Trophoblast cell (in vitro differentiated cells and primary cell): ENCODE results near the gene CD44.

Experiments
- DNase-seq, 2 donors: peaks; one replicate each; pipeline ENCODE4 v3.0.0-alpha.2; 2016
- H2AFZ ChIP-seq: 2 replicates; pipeline ENCODE4 v1.6.1; 2013; ENCODE audit warnings: low read length, moderate library complexity, mild to moderate bottlenecking; ENCODE audit not compliant: insufficient read depth, poor library complexity
- H2AK5ac ChIP-seq: 2 replicates; pipeline ENCODE4 v1.6.1; 2013; ENCODE audit warnings: mild to moderate bottlenecking, low read length
- H2BK120ac ChIP-seq: 2 replicates; pipeline ENCODE4 v1.6.1; 2013; ENCODE audit warnings: low read length, mild to moderate bottlenecking, moderate library complexity; ENCODE audit not compliant: insufficient read depth, poor library complexity
- H2BK12ac ChIP-seq: 2 replicates; pipeline ENCODE4 v1.6.1; 2013; ENCODE audit warnings: mild to moderate bottlenecking, low read length, moderate library complexity
- H2BK5ac ChIP-seq: 2 replicates; pipeline ENCODE4 v1.6.1; 2013; ENCODE audit warnings: low read length, low read depth, moderate library complexity, mild to moderate bottlenecking; ENCODE audit not compliant: poor library complexity
- H3K14ac ChIP-seq: 2 replicates; pipeline ENCODE4 v1.6.1; 2013; ENCODE audit warnings: mild to moderate bottlenecking, low read length
- H3K18ac ChIP-seq: 2 replicates; pipeline ENCODE4 v1.6.1; 2013; ENCODE audit warnings: mild to moderate bottlenecking, low read length
- H3K23ac ChIP-seq: 2 replicates; pipeline ENCODE4 v1.6.1; 2013; ENCODE audit warnings: low read length
- H3K27ac ChIP-seq: 2 replicates; pipeline ENCODE4 v1.5.1; 2013; ENCODE audit warnings: low read depth, mild to moderate bottlenecking, inconsistent platforms, low read length, moderate library complexity
- H3K27me3 ChIP-seq: 2 replicates; pipeline ENCODE4 v1.6.1; 2013; ENCODE audit warnings: inconsistent platforms, mild to moderate bottlenecking, low read length, moderate library complexity; ENCODE audit not compliant: insufficient read depth
- H3K36me3 ChIP-seq, 2 experiments: 1 replicate in 1 of 2; 2 replicates in 1 of 2; pipeline ENCODE4 v1.6.1; 2013; ENCODE audit warnings: low read length in 2 of 2, mild to moderate bottlenecking in 2 of 2, moderate library complexity in 1 of 2; ENCODE audit not compliant: insufficient read depth in 2 of 2, control insufficient read depth in 1 of 2
- H3K4ac ChIP-seq: 2 replicates; pipeline ENCODE4 v1.6.1; 2013; ENCODE audit warnings: low read depth, mild to moderate bottlenecking, low read length, moderate library complexity
- H3K4me1 ChIP-seq, 2 experiments: 1 replicate in 1 of 2; 2 replicates in 1 of 2; pipeline ENCODE4 v1.6.1; 2013; ENCODE audit warnings: low read length in 2 of 2, mild to moderate bottlenecking in 2 of 2, moderate library complexity in 1 of 2; ENCODE audit not compliant: insufficient read depth in 2 of 2, control insufficient read depth in 1 of 2
- H3K4me2 ChIP-seq: 2 replicates; pipeline ENCODE4 v1.6.1; 2013; ENCODE audit warnings: inconsistent platforms, mild to moderate bottlenecking, low read length, moderate library complexity
- H3K4me3 ChIP-seq: 2 replicates; pipeline ENCODE4 v1.5.1; 2013; ENCODE audit warnings: mild to moderate bottlenecking, low read depth, low read length, inconsistent platforms
- H3K79me1 ChIP-seq: one replicate; pipeline ENCODE4 v1.6.1; 2013; ENCODE audit warnings: low read length
- H3K79me2 ChIP-seq: 2 replicates; pipeline ENCODE4 v1.6.1; 2013; ENCODE audit warnings: low read length, mild to moderate bottlenecking; ENCODE audit not compliant: control insufficient read depth, insufficient read depth, poor library complexity
- H3K9ac ChIP-seq: 2 replicates; pipeline ENCODE4 v1.6.1; 2013; ENCODE audit warnings: mild to moderate bottlenecking, low read length
- H3K9me3 ChIP-seq: 2 replicates; pipeline ENCODE4 v1.6.1; 2013; ENCODE audit warnings: low read depth, mild to moderate bottlenecking, control low read depth, inconsistent platforms, low read length; ENCODE audit not compliant: insufficient read depth
- H4K12ac ChIP-seq: 2 replicates; pipeline ENCODE4 v1.6.1; 2013; ENCODE audit warnings: low read depth, mild to moderate bottlenecking, low read length, moderate library complexity
- H4K8ac ChIP-seq: 2 replicates; pipeline ENCODE4 v1.6.1; 2013; ENCODE audit warnings: low read depth, mild to moderate bottlenecking, low read length, moderate library complexity
- H4K91ac ChIP-seq: one replicate; pipeline ENCODE4 v1.6.1; 2013; ENCODE audit warnings: low read depth, mild to moderate bottlenecking, low read length, moderate library complexity
- WGBS: extraction: QIAGEN DNeasy Blood & Tissue Kit; methylation state at CpG from one replicate; pipeline ENCODE4 v1.1.7; 2013; ENCODE audit warnings: missing lambda C conversion rate; ENCODE audit not compliant: insufficient read length, insufficient coverage; ENCODE audit errors: extremely low coverage; 5-methylcytosine and 5-hydroxymethylcytosine counted together

Gene CD44

DNA sequence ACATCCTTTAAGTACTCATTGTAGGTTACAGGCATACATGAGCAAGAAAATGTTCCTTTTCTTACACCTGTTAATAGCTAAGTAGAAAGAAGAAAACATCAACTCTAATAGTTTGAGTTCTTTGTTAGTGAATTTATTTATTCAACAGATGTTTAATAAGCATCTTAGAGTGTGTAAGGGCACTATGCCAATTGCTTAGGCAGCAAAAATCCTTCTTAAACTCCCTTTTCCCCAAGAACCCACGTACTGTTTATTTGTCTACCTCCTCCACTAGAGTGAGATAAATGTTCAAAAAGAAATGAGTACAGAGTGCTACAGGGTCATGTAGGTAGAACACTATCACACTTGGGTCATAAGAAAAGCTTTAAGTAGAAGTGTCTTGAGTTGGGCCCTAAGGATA is 131.4 kb downstream of the CD44 start:
- H3K14ac ChIP-seq = no peak overlapping the region
- DNase-seq = no peak
- no peak overlapping the region for H2BK120ac ChIP-seq
- H2AK5ac ChIP-seq = no peak overlapping the region
- no peak overlapping the region for H2AFZ ChIP-seq
- WGBS = no CpG with 5 or more reads among the region's 1 CpG
- no peaks in the 10 kb centered on the region for H3K4me1 ChIP-seq
- no peak overlapping the region for H3K18ac ChIP-seq
- no peak overlapping the region for H2BK5ac ChIP-seq
- no peaks in the 10 kb centered on the region for H3K79me1 ChIP-seq
- H3K27me3 ChIP-seq = no peaks in the 10 kb centered on the region
- H3K4me3 ChIP-seq = no peak overlapping the region
- no peak overlapping the region for H4K91ac ChIP-seq
- no peaks in the 10 kb centered on the region for H3K9me3 ChIP-seq
- no peak overlapping the region for H3K9ac ChIP-seq
- H2BK12ac ChIP-seq = no peak overlapping the region
- H4K12ac ChIP-seq = no peak overlapping the region
- H4K8ac ChIP-seq = no peak overlapping the region
- H3K23ac ChIP-seq = no peak overlapping the region
- H3K36me3 ChIP-seq = no peaks in the 10 kb centered on the region
- no peaks in the 10 kb centered on the region for H3K79me2 ChIP-seq
- H3K27ac ChIP-seq = no peak overlapping the region
- no peak overlapping the region for H3K4me2 ChIP-seq
- H3K4ac ChIP-seq = no peak overlapping the region

DNA sequence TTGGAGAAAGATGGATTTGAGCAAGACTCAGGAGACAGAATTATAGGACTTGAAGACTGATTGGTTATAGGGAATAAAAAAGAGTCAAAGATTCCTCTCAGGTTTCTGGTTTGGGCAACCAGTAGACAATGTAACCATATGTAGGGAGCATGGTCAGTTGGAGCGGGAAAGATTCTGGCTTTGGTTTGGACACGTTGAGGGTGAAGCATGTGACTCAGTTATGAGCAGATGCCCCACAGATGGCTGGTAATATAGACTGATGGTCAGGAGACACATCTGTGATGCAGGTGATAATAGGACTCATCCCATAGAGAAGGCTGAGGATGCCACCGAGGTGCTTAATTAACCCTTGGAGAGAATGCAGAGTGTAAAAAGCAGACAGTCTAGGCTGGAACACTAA is 132.1 kb downstream of the CD44 start:
- H3K4me1 ChIP-seq = no peaks in the 10 kb centered on the region
- H3K14ac ChIP-seq = no peak overlapping the region
- H4K12ac ChIP-seq = no peak overlapping the region
- DNase-seq = no peak
- H3K27ac ChIP-seq = no peak overlapping the region
- H2BK12ac ChIP-seq = no peak overlapping the region
- H4K91ac ChIP-seq = no peak overlapping the region
- no peak overlapping the region for H2AK5ac ChIP-seq
- H3K9me3 ChIP-seq = no peaks in the 10 kb centered on the region
- H2AFZ ChIP-seq = no peak overlapping the region
- no peak overlapping the region for H3K18ac ChIP-seq
- no peaks in the 10 kb centered on the region for H3K79me2 ChIP-seq
- no peak overlapping the region for H4K8ac ChIP-seq
- no peak overlapping the region for H3K4me3 ChIP-seq
- H3K79me1 ChIP-seq = no peaks in the 10 kb centered on the region
- H3K23ac ChIP-seq = no peak overlapping the region
- H2BK120ac ChIP-seq = no peak overlapping the region
- no peaks in the 10 kb centered on the region for H3K27me3 ChIP-seq
- no CpG with 5 or more reads among the region's 3 CpGs for WGBS
- no peak overlapping the region for H2BK5ac ChIP-seq
- no peaks in the 10 kb centered on the region for H3K36me3 ChIP-seq
- no peak overlapping the region for H3K4ac ChIP-seq
- H3K4me2 ChIP-seq = no peak overlapping the region
- H3K9ac ChIP-seq = no peak overlapping the region

DNA sequence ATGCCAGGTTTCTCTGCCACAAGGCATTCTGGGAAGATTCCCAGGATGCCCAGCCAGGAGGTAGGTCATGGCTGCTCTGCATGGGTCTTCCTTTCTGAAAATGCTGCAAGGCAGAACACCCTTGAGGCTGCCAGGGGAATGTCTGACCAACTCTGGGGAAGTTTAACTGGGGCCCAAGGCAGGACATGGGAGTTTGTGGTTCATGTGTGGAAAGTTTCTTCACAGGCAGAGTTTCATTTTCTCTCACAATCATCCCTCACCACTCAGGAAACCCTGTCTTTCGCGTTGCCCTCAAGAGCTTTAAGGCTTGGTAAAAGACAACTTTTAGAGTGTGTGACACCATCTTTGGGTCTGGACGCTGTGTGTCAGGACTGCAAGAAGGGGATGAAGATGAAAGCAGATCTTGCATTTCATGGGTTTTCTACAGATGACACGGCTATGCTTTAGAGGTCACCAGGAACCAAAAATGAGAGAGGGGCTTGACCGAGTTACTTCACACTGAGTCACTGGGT is 133.5 kb downstream of the CD44 start:
- H2BK120ac ChIP-seq = no peak overlapping the region
- H3K9me3 ChIP-seq = no peaks in the 10 kb centered on the region
- no peak overlapping the region for H3K23ac ChIP-seq
- H3K18ac ChIP-seq = no peak overlapping the region
- no peak overlapping the region for H3K4me2 ChIP-seq
- H2AK5ac ChIP-seq = no peak overlapping the region
- no peak overlapping the region for H2BK5ac ChIP-seq
- no peaks in the 10 kb centered on the region for H3K79me1 ChIP-seq
- H3K27me3 ChIP-seq = no peaks in the 10 kb centered on the region
- no peak overlapping the region for H3K9ac ChIP-seq
- no peak overlapping the region for H3K4ac ChIP-seq
- no peak overlapping the region for H3K14ac ChIP-seq
- H3K4me1 ChIP-seq = no peaks in the 10 kb centered on the region
- no peak for DNase-seq
- no peak overlapping the region for H2BK12ac ChIP-seq
- H2AFZ ChIP-seq = no peak overlapping the region
- no peaks in the 10 kb centered on the region for H3K79me2 ChIP-seq
- no peak overlapping the region for H3K4me3 ChIP-seq
- no peak overlapping the region for H4K8ac ChIP-seq
- no CpG with 5 or more reads among the region's 5 CpGs for WGBS
- no peak overlapping the region for H4K91ac ChIP-seq
- H3K27ac ChIP-seq = no peak overlapping the region
- H4K12ac ChIP-seq = no peak overlapping the region
- no peaks in the 10 kb centered on the region for H3K36me3 ChIP-seq

DNA sequence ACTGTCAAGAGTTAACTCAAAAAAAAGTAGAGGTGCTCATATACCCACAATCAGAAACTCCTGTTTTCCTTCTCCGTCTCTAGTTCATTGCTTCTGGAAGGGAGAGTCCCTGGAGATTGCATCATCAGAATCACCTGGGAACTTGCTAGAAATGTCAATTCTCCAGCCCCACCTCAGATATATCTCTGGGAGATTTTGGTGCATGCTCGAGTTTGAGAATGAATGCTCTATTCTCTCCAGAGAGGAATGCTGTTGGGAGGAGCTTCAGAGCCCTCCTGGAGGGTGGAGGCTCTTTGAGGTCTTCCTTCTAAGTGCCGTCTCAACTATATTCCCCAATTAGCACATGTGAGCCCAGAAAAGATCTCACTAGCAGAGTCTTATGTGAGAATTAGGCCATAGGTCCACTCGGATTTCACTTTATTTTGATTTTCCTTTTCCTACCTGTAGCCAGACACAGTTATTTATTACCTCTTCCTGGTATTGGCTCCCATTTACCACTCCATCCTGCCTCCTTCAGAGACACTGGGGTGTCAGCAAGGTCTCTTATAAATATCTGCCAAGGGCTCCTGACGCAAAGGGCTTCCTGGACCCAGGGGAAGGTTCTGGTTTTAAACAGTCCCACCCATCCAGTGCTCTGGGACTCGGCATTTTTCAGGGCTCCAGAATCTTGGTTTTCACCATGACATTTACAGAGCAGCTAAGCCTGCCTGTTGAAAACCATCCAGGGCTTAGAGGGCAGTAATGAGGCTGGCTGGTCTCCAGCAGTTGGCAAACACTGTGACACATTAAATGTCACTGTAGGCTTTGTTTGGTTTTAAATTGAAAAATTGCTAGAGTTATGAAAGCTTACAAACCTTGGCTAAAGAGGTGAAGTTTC is 136.2 kb downstream of the CD44 start:
- Histone ChIP-seq H4K8ac (no peak overlapping the region), H3K9ac (no peak overlapping the region), H3K79me1 (no peaks in the 10 kb centered on the region), H3K23ac (no peak overlapping the region), H2BK12ac (no peak overlapping the region), H2BK5ac (no peak overlapping the region), H3K36me3 (no peaks in the 10 kb centered on the region), H3K9me3 (no peaks in the 10 kb centered on the region), H3K14ac (no peak overlapping the region), H2BK120ac (no peak overlapping the region), H3K4me1 (no peaks in the 10 kb centered on the region), H3K4me2 (no peak overlapping the region), H2AFZ (no peak overlapping the region), H3K18ac (no peak overlapping the region), H3K27me3 (no peaks in the 10 kb centered on the region), H3K27ac (no peak overlapping the region), H4K91ac (no peak overlapping the region), H3K4me3 (no peak overlapping the region), H4K12ac (no peak overlapping the region), H3K4ac (no peak overlapping the region), H3K79me2 (no peaks in the 10 kb centered on the region), H2AK5ac (no peak overlapping the region)
- no CpG with 5 or more reads among the region's 6 CpGs for WGBS
- DNase-seq = peak in 1 of 2 donors; percentile 27
